GM20000 (cell line): ENCODE data around the gene RGS3.

Experiments
- DNase-seq: peaks from one replicate; pipeline ENCODE4 v3.0.0; 2012; ENCODE audit warnings: low spot score
- CTCF ChIP-seq: IDR thresholded peaks from 2 replicates; pipeline ENCODE4 v1.5.1; 2012; ENCODE audit warnings: mild to moderate bottlenecking, control low read depth; ENCODE audit errors: extremely low read depth, missing control alignments

RGS3 gene

GRCh38 chr9:113626735-113627495 is 163.4 kb downstream of the RGS3 start:
- TF ChIP-seq CTCF = no peak
- no peak for DNase-seq

DNA sequence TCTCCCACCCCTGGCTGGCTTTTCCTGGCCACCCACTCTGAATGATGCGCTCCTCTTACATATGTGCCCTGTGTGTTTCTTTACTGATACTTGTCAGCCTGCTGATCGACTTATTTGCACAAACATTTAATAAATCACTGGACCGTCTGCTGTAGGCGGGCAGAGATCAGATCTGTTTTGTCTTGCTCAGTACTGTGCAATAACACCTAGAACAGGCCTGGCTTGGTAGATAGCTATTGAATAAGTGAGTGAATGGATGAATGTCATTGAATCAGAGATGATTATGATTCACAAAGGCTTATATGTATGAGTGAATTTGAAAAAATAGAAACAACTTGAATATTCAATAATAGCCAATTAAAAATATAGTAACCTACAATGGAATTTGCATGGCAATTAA is 165.1 kb downstream of the RGS3 start:
- DNase-seq = no peak
- TF ChIP-seq CTCF = no peak

DNA sequence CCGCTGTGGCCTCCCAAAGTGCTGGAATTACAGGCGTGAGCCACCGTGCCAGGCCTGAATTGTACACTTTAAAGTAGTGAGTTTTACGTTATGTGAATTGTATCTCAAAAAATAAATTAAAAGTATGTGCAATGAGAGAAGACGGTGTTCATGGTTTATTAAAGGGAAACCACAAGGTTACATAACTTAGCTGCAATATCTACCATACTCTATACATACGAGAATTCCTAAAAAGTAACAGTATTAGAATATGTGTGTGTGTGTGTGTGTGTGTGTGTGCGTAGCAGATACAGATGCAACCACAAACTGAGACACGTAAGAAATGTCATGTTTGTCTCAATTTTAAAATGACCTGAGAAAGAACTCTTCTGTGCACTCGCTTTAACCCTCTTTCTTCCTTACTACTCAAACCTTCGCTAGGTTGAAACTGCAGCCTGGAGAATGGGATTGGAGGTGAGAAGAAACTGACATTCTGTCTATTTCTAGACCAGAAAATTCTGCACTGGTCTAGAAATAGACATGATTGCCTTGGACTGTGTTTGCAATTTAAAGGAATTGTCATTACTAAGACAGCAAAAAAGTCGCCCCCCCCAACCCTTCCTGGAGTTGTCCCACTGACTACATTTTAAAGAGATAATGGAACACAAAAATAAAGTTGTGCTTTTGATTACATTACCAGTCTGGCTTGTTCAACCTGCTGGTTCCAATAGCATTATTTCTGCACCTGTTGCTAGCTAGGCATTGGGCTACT is 167.0 kb downstream of the RGS3 start:
- no peak for TF ChIP-seq CTCF
- no peak for DNase-seq

DNA sequence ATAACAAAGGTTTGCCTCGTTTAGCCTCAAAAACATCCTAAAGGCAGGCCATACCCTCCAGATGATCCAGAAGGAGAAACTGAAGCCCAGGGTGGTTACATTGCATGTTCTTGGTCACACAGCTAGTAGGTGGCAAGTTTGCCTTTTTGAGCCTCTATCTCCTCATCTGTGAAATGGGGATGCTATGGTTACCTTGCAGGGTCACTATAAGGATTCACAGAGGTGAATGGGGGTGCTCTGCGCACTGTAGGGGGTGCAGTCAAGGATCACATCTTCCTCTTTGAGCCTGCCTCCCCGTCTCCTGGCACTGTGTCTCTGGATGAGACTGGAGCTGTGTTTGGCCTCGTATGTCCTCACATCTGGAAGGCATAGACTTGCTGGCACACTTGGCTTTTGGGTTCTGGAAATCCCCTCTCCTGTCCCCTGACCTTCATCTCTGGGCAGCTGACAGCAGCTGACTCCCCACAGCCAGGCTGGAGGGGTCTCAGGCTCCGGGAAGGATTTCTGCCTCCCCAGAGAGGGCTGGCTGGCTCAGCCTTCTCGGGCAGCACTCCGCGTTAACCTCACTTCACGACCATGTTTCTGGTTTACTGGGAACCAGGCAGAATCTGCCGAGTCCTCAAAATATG is 167.7 kb downstream of the RGS3 start:
- TF ChIP-seq CTCF = no peak
- DNase-seq = no peak

DNA sequence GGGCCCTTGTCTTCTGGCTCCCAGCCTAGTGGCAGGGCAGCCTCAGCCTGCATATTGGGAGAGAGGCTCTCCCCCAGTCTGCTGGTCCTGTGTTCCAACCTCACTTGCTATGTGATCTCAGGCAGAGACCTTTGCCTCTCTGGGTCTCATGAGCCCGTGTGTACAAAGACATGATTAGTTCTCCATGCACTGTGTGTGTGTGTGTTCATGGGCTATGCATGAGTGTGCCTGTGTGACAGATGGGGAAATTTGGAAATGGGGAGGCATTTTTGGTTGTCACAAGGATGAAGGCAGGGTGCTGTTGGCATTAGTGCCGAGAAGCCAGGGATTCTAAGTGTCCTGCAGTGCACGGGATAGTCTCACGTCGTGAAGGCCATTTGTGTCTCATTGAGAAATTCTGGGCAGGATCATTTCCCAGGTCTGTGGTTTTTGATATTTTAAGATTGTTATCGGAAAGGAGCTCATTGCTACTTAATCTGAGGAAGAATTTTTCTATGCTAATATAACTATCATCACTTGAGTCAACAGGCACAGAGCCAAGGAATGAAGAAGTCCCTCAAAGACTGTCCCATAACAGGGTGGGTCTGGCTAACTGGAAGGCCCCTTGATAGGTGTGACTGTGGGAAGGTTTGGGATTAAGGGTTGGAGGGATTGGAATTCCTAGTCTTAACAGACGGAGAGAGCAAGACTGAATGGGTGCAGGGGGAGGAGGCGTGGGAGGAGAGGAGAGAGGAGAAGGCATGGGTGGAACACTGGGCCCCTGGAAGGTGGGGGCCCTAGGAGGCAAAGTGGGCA is 168.5 kb downstream of the RGS3 start:
- no peak for DNase-seq
- no peak for TF ChIP-seq CTCF

DNA sequence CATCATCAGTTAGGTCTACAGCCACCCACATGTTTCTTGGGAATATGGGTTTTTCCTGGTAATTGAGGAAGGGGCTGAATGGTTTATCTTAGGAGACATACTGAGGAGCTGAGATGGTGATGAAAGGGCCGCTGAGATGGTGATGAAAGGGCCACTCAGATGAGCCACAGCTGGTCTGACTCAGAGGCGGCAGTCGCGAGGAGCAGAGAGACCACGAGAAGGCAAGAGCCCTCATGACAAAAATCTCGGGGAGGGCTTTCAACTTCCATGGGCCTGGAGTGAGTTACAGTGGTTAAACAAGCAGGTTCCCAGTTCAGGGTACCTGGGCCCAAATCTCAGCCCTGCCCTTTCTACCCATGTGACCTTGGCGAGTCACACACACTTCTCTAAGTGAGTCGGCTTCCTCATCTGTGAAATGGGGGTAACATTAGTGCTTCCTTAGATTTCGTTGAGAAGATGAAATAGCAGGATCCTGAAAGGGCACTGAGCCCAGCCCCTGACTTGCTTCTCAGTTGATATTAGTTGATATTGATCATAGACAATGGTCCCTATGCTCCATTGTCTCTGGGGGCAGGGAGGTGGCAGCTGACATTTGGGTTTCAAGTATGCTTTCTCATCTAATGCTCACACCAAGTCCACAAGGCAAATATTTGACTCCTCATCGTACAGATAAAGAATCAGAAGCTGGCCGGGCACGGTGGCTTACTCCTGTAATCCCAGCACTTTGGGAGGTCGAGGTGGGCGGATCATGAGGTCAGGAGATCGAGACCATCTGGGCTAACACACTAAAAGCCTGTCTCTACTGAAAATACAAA is 169.5 kb downstream of the RGS3 start:
- no peak for DNase-seq
- TF ChIP-seq CTCF = no peak
